Trophoblast cell (in vitro differentiated cells and primary cell): Measurements from ENCODE around the gene TMEM17.
"Not testable (repeated sequence)": the region's sequence is repeated elsewhere in the genome, so short reads cannot be mapped to it uniquely, and the experiment has no call there.

Source experiments
- DNase-seq, 2 donors: peaks; one replicate each; pipeline ENCODE4 v3.0.0-alpha.2; 2016
- H2AFZ ChIP-seq: 2 replicates; pipeline ENCODE4 v1.6.1; 2013; ENCODE audit warnings: low read length, moderate library complexity, mild to moderate bottlenecking; ENCODE audit not compliant: insufficient read depth, poor library complexity
- H2AK5ac ChIP-seq: 2 replicates; pipeline ENCODE4 v1.6.1; 2013; ENCODE audit warnings: mild to moderate bottlenecking, low read length
- H2BK120ac ChIP-seq: 2 replicates; pipeline ENCODE4 v1.6.1; 2013; ENCODE audit warnings: low read length, mild to moderate bottlenecking, moderate library complexity; ENCODE audit not compliant: insufficient read depth, poor library complexity
- H2BK12ac ChIP-seq: 2 replicates; pipeline ENCODE4 v1.6.1; 2013; ENCODE audit warnings: mild to moderate bottlenecking, low read length, moderate library complexity
- H2BK5ac ChIP-seq: 2 replicates; pipeline ENCODE4 v1.6.1; 2013; ENCODE audit warnings: low read length, low read depth, moderate library complexity, mild to moderate bottlenecking; ENCODE audit not compliant: poor library complexity
- H3K14ac ChIP-seq: 2 replicates; pipeline ENCODE4 v1.6.1; 2013; ENCODE audit warnings: mild to moderate bottlenecking, low read length
- H3K18ac ChIP-seq: 2 replicates; pipeline ENCODE4 v1.6.1; 2013; ENCODE audit warnings: mild to moderate bottlenecking, low read length
- H3K23ac ChIP-seq: 2 replicates; pipeline ENCODE4 v1.6.1; 2013; ENCODE audit warnings: low read length
- H3K27ac ChIP-seq: 2 replicates; pipeline ENCODE4 v1.5.1; 2013; ENCODE audit warnings: low read depth, mild to moderate bottlenecking, inconsistent platforms, low read length, moderate library complexity
- H3K27me3 ChIP-seq: 2 replicates; pipeline ENCODE4 v1.6.1; 2013; ENCODE audit warnings: inconsistent platforms, mild to moderate bottlenecking, low read length, moderate library complexity; ENCODE audit not compliant: insufficient read depth
- H3K36me3 ChIP-seq, 2 experiments: 1 replicate in 1 of 2; 2 replicates in 1 of 2; pipeline ENCODE4 v1.6.1; 2013; ENCODE audit warnings: low read length in 2 of 2, mild to moderate bottlenecking in 2 of 2, moderate library complexity in 1 of 2; ENCODE audit not compliant: insufficient read depth in 2 of 2, control insufficient read depth in 1 of 2
- H3K4ac ChIP-seq: 2 replicates; pipeline ENCODE4 v1.6.1; 2013; ENCODE audit warnings: low read depth, mild to moderate bottlenecking, low read length, moderate library complexity
- H3K4me1 ChIP-seq, 2 experiments: 1 replicate in 1 of 2; 2 replicates in 1 of 2; pipeline ENCODE4 v1.6.1; 2013; ENCODE audit warnings: low read length in 2 of 2, mild to moderate bottlenecking in 2 of 2, moderate library complexity in 1 of 2; ENCODE audit not compliant: insufficient read depth in 2 of 2, control insufficient read depth in 1 of 2
- H3K4me2 ChIP-seq: 2 replicates; pipeline ENCODE4 v1.6.1; 2013; ENCODE audit warnings: inconsistent platforms, mild to moderate bottlenecking, low read length, moderate library complexity
- H3K4me3 ChIP-seq: 2 replicates; pipeline ENCODE4 v1.5.1; 2013; ENCODE audit warnings: mild to moderate bottlenecking, low read depth, low read length, inconsistent platforms
- H3K79me1 ChIP-seq: one replicate; pipeline ENCODE4 v1.6.1; 2013; ENCODE audit warnings: low read length
- H3K79me2 ChIP-seq: 2 replicates; pipeline ENCODE4 v1.6.1; 2013; ENCODE audit warnings: low read length, mild to moderate bottlenecking; ENCODE audit not compliant: control insufficient read depth, insufficient read depth, poor library complexity
- H3K9ac ChIP-seq: 2 replicates; pipeline ENCODE4 v1.6.1; 2013; ENCODE audit warnings: mild to moderate bottlenecking, low read length
- H3K9me3 ChIP-seq: 2 replicates; pipeline ENCODE4 v1.6.1; 2013; ENCODE audit warnings: low read depth, mild to moderate bottlenecking, control low read depth, inconsistent platforms, low read length; ENCODE audit not compliant: insufficient read depth
- H4K12ac ChIP-seq: 2 replicates; pipeline ENCODE4 v1.6.1; 2013; ENCODE audit warnings: low read depth, mild to moderate bottlenecking, low read length, moderate library complexity
- H4K8ac ChIP-seq: 2 replicates; pipeline ENCODE4 v1.6.1; 2013; ENCODE audit warnings: low read depth, mild to moderate bottlenecking, low read length, moderate library complexity
- H4K91ac ChIP-seq: one replicate; pipeline ENCODE4 v1.6.1; 2013; ENCODE audit warnings: low read depth, mild to moderate bottlenecking, low read length, moderate library complexity
- whole genome bisulfite sequencing: extraction: QIAGEN DNeasy Blood & Tissue Kit; methylation state at CpG from one replicate; pipeline ENCODE4 v1.1.7; 2013; ENCODE audit warnings: missing lambda C conversion rate; ENCODE audit not compliant: insufficient read length, insufficient coverage; ENCODE audit errors: extremely low coverage; 5-methylcytosine and 5-hydroxymethylcytosine counted together

The TMEM17 gene

GRCh38 chr2:62524293-62524941, 18.4 kb upstream of the TMEM17 start:
- Histone ChIP-seq H3K4me1 (peaks cover 0 to 1% of the 10 kb centered on the region in 2 experiments), H2BK12ac (no peak overlapping the region), H3K9ac (no peak overlapping the region), H4K91ac (no peak overlapping the region), H3K27ac (no peak overlapping the region), H3K27me3 (no peaks in the 10 kb centered on the region), H3K79me1 (no peaks in the 10 kb centered on the region), H3K14ac (no peak overlapping the region), H3K4ac (no peak overlapping the region), H2BK120ac (no peak overlapping the region), H3K4me2 (no peak overlapping the region), H3K18ac (no peak overlapping the region), H2AFZ (no peak overlapping the region), H4K8ac (no peak overlapping the region), H2BK5ac (no peak overlapping the region), H3K79me2 (no peaks in the 10 kb centered on the region), H3K9me3 (peaks cover 4% of the 10 kb centered on the region), H2AK5ac (no peak overlapping the region), H3K23ac (no peak overlapping the region), H3K36me3 (peaks cover 0 to 2% of the 10 kb centered on the region in 2 experiments), H3K4me3 (no peak overlapping the region), H4K12ac (no peak overlapping the region)
- no CpG with 5 or more reads among the region's 5 CpGs for WGBS
- DNase-seq = no peak

- DNase-seq, H2AFZ ChIP-seq, H3K4me1 ChIP-seq, H4K8ac ChIP-seq, H2AK5ac ChIP-seq, H2BK5ac ChIP-seq, H3K4me3 ChIP-seq, H4K12ac ChIP-seq, H3K4me2 ChIP-seq, H2BK120ac ChIP-seq, H3K36me3 ChIP-seq, H3K14ac ChIP-seq, H3K79me2 ChIP-seq, H3K27ac ChIP-seq, H3K4ac ChIP-seq, H3K18ac ChIP-seq, H3K27me3 ChIP-seq, H4K91ac ChIP-seq, H2BK12ac ChIP-seq, H3K23ac ChIP-seq, H3K9me3 ChIP-seq, H3K79me1 ChIP-seq, H3K9ac ChIP-seq: not testable (repeated sequence)
- no CpG with 5 or more reads among the region's 14 CpGs for WGBS
Measured at GRCh38 chr2:62521061-62521460, 15.1 kb upstream of the TMEM17 start.

GRCh38 chr2:62512384-62512783, 6.4 kb upstream of the TMEM17 start:
- H3K18ac ChIP-seq = no peak overlapping the region
- H3K9ac ChIP-seq = no peak overlapping the region
- no peaks in the 10 kb centered on the region for H3K4me1 ChIP-seq
- no peak overlapping the region for H3K4ac ChIP-seq
- no peak overlapping the region for H3K27ac ChIP-seq
- no peaks in the 10 kb centered on the region for H3K36me3 ChIP-seq
- H2BK120ac ChIP-seq = no peak overlapping the region
- H2BK5ac ChIP-seq = no peak overlapping the region
- H3K23ac ChIP-seq = no peak overlapping the region
- H4K12ac ChIP-seq = no peak overlapping the region
- no peak overlapping the region for H3K4me2 ChIP-seq
- no peaks in the 10 kb centered on the region for H3K27me3 ChIP-seq
- H4K8ac ChIP-seq = no peak overlapping the region
- no peaks in the 10 kb centered on the region for H3K9me3 ChIP-seq
- H3K79me2 ChIP-seq = no peaks in the 10 kb centered on the region
- H2AK5ac ChIP-seq = no peak overlapping the region
- no CpG with 5 or more reads among the region's 4 CpGs for WGBS
- no peak overlapping the region for H2AFZ ChIP-seq
- H3K14ac ChIP-seq = no peak overlapping the region
- no peak overlapping the region for H3K4me3 ChIP-seq
- H2BK12ac ChIP-seq = no peak overlapping the region
- no peak overlapping the region for H4K91ac ChIP-seq
- no peaks in the 10 kb centered on the region for H3K79me1 ChIP-seq
- DNase-seq = no peak

- Histone ChIP-seq H3K4ac (no peak overlapping the region), H4K8ac (no peak overlapping the region), H3K27me3 (no peaks in the 10 kb centered on the region), H3K36me3 (no peaks in the 10 kb centered on the region), H3K23ac (no peak overlapping the region), H2BK12ac (no peak overlapping the region), H2BK120ac (no peak overlapping the region), H3K4me3 (no peak overlapping the region), H2AK5ac (no peak overlapping the region), H3K79me2 (no peaks in the 10 kb centered on the region), H2AFZ (no peak overlapping the region), H3K4me2 (no peak overlapping the region), H4K12ac (no peak overlapping the region), H2BK5ac (no peak overlapping the region), H3K4me1 (no peaks in the 10 kb centered on the region), H3K27ac (no peak overlapping the region), H3K79me1 (no peaks in the 10 kb centered on the region), H3K9me3 (no peaks in the 10 kb centered on the region), H3K14ac (no peak overlapping the region), H3K18ac (no peak overlapping the region), H3K9ac (no peak overlapping the region), H4K91ac (no peak overlapping the region)
- no peak for DNase-seq
- WGBS = no CpG with 5 or more reads among the region's 6 CpGs
Measured at GRCh38 chr2:62511636-62512035, 5.6 kb upstream of the TMEM17 start.
